PFSK-1 (cell line): ENCODE results near the gene ST7.

Experiments used
- REST ChIP-seq, 2 experiments: IDR thresholded peaks; 2 replicates each; pipeline versions ENCODE4 v1.6.1 to v1.8.0; 2011 to 2012; ENCODE audit warnings: low read depth in 2 of 2, low read length in 2 of 2, control low read depth in 1 of 2, inconsistent platforms in 1 of 2, mild to moderate bottlenecking in 1 of 2, moderate library complexity in 1 of 2; ENCODE audit not compliant: insufficient read depth in 1 of 2
- SIN3A ChIP-seq: IDR thresholded peaks from 2 replicates; pipeline ENCODE4 v1.6.1; 2012; ENCODE audit warnings: mild to moderate bottlenecking, low read length, moderate library complexity, borderline replicate concordance; ENCODE audit not compliant: insufficient read depth
- TAF1 ChIP-seq: IDR thresholded peaks from 2 replicates; pipeline ENCODE4 v1.6.1; 2012; ENCODE audit warnings: low read length, control low read depth, borderline replicate concordance; ENCODE audit not compliant: insufficient read depth

GRCh38 chr7:116980354-116980753 lies 27.1 kb downstream of the ST7 start:
- TF ChIP-seq SIN3A (no peak), REST (IDR thresholded peaks at IDR 0.05; ENCODE audit: insufficient read depth in 1 of 2, low read depth in 2 of 2, low read length in 2 of 2) (no peak), TAF1 (no peak)
